ENCODE results near the gene MYL7.

GRCh38 chr7:44147026-44147991 lies 6.2 kb upstream of the MYL7 start:
- TF ChIP-seq CTCF (IDR thresholded peaks at IDR 0.05) (no peak), POLR2A (IDR thresholded peaks at IDR 0.05; ENCODE audit: low read depth) (no peak), POLR2AphosphoS5 (IDR thresholded peaks at IDR 0.05) (no peak)
